GM13977 (cell line): Measurements from ENCODE around the gene ALX4.

Experiments used
- DNase-seq: peaks from one replicate; pipeline ENCODE4 v3.0.0; 2012; ENCODE audit warnings: low spot score
- in situ Hi-C: fragments of 300-500 bp; cut with MboI; formaldehyde crosslinking; loops from one replicate; pipeline ENCODE4 v1.12.0; 2022; ENCODE audit warnings: low sequenced_read_pairs, low pct_unique_long_range_greater_than_20kb, mixed read lengths, inconsistent platforms; ENCODE audit not compliant: unreplicated experiment
- TF ChIP-seq, protein P1 (sequence below): IDR thresholded peaks from 2 replicates; pipeline ENCODE4 v1.5.1; 2012; ENCODE audit warnings: mild to moderate bottlenecking, control low read depth; ENCODE audit not compliant: insufficient read depth; ENCODE audit errors: extremely low read depth, missing control alignments

Gene ALX4

DNA sequence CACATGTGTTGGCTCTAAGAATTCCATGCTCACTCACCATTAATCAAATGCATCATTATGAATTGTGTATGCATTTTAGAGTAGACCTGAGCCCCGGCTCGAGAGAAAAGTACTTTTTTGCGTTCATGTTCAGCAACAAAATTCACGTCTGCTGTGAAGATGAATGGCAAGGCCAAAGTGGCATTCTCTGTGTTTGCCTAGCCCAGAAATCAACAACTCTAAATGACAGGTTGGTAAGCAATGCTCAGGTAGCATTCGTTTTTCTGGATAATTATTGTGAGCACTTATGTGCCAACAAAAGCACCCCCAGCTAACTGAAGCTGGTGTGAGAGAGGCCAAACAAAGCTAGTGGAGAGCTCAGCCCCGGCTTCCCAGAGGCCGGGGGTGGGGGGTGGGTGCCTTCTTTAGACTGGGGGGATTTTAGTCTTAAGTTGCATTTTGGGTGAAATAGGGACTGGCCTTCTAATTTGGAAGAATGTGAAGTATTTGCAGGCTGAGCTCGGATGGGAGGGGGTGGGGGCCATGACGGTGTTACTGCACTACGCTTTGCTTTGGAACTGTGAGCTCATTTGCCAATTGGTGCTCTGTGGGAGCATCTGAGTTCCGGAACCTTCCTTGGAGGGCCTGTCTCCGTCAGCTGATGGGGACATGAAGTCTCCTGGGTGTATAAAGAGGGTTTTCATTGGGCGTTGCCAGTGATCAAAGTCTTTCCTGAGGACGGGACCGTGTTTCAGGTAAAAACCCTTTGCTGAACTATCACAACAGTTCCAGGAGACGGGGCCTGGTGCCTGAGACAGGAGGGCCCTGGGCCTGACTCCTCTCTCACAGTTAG, 29.0 kb upstream of the ALX4 start:
- DNase-seq, result no peak
- in situ Hi-C loops, result no loop called here
- TF ChIP-seq, protein P1, sequence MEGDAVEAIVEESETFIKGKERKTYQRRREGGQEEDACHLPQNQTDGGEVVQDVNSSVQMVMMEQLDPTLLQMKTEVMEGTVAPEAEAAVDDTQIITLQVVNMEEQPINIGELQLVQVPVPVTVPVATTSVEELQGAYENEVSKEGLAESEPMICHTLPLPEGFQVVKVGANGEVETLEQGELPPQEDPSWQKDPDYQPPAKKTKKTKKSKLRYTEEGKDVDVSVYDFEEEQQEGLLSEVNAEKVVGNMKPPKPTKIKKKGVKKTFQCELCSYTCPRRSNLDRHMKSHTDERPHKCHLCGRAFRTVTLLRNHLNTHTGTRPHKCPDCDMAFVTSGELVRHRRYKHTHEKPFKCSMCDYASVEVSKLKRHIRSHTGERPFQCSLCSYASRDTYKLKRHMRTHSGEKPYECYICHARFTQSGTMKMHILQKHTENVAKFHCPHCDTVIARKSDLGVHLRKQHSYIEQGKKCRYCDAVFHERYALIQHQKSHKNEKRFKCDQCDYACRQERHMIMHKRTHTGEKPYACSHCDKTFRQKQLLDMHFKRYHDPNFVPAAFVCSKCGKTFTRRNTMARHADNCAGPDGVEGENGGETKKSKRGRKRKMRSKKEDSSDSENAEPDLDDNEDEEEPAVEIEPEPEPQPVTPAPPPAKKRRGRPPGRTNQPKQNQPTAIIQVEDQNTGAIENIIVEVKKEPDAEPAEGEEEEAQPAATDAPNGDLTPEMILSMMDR, result no peak

- TF ChIP-seq, protein P1, result no peak
- no peak for DNase-seq
- in situ Hi-C loops, result no loop called here
Measured at GRCh38 chr11:44338026-44338425, 28.1 kb upstream of the ALX4 start.

DNA sequence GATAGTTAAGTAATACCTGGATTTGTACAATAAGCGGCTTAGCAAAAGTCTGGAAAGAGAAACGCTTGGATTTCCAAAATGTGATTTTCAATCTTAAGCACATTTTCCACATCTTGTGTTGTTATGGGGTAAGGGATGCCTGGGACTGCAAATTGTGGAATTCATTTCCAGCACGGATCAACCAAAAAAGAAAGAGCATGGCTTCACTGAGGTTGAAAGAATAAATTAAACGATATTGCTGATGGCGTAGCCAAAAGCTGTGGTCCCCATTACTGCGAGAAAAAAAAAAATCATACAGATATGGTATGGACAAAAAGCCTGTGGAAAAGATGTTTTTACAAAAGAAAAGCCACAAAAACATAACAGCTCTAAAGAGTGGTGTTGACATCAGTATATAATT, 26.0 kb upstream of the ALX4 start:
- DNase-seq, result no peak
- in situ Hi-C loops, result no loop called here
- TF ChIP-seq, protein P1, result no peak

DNA sequence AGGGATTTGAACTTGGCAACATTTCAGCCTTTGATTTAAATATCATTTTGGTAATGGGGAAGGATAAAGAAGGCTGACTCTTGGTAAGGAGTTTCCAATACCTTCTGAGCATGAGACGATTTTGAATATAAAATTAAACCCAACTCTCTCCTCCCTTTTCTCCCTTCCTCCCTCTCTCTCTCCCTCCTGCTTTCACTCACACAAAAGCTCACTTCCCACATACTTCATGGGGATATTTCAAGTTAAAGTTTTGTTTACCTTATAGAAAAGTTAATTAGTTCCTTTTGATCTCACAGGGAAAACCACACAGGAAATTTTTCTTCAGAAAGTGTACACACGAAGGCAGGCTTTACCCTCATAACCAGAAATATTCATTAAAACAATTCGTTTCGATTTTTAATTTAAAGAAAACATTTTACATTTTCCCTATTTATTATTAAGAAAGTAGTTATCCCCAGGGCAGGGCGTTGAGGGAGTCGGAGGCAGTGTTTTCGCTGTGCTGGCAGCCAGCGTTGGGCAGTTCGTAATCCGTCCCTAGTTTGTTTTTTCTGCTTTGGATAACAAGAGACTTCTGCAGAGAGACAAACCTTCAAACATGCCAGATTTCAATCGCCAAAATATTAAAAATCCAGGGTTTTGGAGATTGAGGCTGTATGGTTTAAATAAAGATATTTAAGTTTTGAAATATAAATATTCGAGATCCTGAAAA, 25.3 kb upstream of the ALX4 start:
- in situ Hi-C loops, result no loop called here
- no peak for DNase-seq
- TF ChIP-seq, protein P1, result no peak

- in situ Hi-C loops, result no loop called here
- TF ChIP-seq, protein P1, result no peak
Measured at GRCh38 chr11:44334356-44335004, 24.5 kb upstream of the ALX4 start.

GRCh38 chr11:44333271-44334218, 23.6 kb upstream of the ALX4 start:
- no peak for DNase-seq
- TF ChIP-seq, protein P1, result no peak
- in situ Hi-C loops, result no loop called here

More at GRCh38 chr11:44334356-44335004, 24.5 kb upstream of the ALX4 start:
- no peak for DNase-seq
